ENCODE results near the gene RPP40.
"Not testable (repeated sequence)": the region's sequence is repeated elsewhere in the genome, so short reads cannot be mapped to it uniquely, and the experiment has no call there.

The RPP40 gene

GRCh38 chr6:5034736-5035135, 30.9 kb upstream of the RPP40 start:
- no peak overlapping the region for H3K9ac ChIP-seq (ENCODE audit: low read length in 5 of 5)
- peaks cover 0 to 11% (median 8%) of the 10 kb centered on the region in 5 donors for H3K4me1 ChIP-seq (ENCODE audit: control insufficient read depth in 5 of 5, insufficient read depth in 5 of 5, low read length in 5 of 5)
- no peaks in the 10 kb centered on the region for H3K36me3 ChIP-seq (ENCODE audit: control insufficient read depth in 5 of 5, insufficient read depth in 5 of 5, low read length in 5 of 5)
- no peak overlapping the region for H3K4me3 ChIP-seq (ENCODE audit: low read depth in 1 of 5, low read length in 5 of 5)
- H3K27me3 ChIP-seq (ENCODE audit: control insufficient read depth in 5 of 5, insufficient read depth in 4 of 5, low read length in 5 of 5) = no peaks in the 10 kb centered on the region
- H3K27ac ChIP-seq (ENCODE audit: low read depth, low read length) = no peak overlapping the region
- H3K9me3 ChIP-seq (ENCODE audit: control insufficient read depth in 5 of 5, low read length in 5 of 5) = no peaks in the 10 kb centered on the region

- no peak overlapping the region for H3K4me3 ChIP-seq (ENCODE audit: low read depth in 1 of 5, low read length in 5 of 5)
- no peaks in the 10 kb centered on the region for H3K36me3 ChIP-seq (ENCODE audit: control insufficient read depth in 5 of 5, insufficient read depth in 5 of 5, low read length in 5 of 5)
- no peaks in the 10 kb centered on the region for H3K9me3 ChIP-seq (ENCODE audit: control insufficient read depth in 5 of 5, low read length in 5 of 5)
- peaks cover 0 to 11% (median 8%) of the 10 kb centered on the region in 5 donors for H3K4me1 ChIP-seq (ENCODE audit: control insufficient read depth in 5 of 5, insufficient read depth in 5 of 5, low read length in 5 of 5)
- H3K27ac ChIP-seq (ENCODE audit: low read depth, low read length) = no peak overlapping the region
- H3K27me3 ChIP-seq (ENCODE audit: control insufficient read depth in 5 of 5, insufficient read depth in 4 of 5, low read length in 5 of 5) = no peaks in the 10 kb centered on the region
- no peak overlapping the region for H3K9ac ChIP-seq (ENCODE audit: low read length in 5 of 5)
Measured at GRCh38 chr6:5034328-5034727, 30.5 kb upstream of the RPP40 start.

GRCh38 chr6:5033214-5033904, 29.5 kb upstream of the RPP40 start:
- peaks cover 0 to 11% (median 8%) of the 10 kb centered on the region in 5 donors for H3K4me1 ChIP-seq (ENCODE audit: control insufficient read depth in 5 of 5, insufficient read depth in 5 of 5, low read length in 5 of 5)
- H3K4me3 ChIP-seq (ENCODE audit: low read depth in 1 of 5, low read length in 5 of 5); H3K36me3 ChIP-seq (ENCODE audit: control insufficient read depth in 5 of 5, insufficient read depth in 5 of 5, low read length in 5 of 5); H3K9me3 ChIP-seq (ENCODE audit: control insufficient read depth in 5 of 5, low read length in 5 of 5); H3K9ac ChIP-seq (ENCODE audit: low read length in 5 of 5); H3K27ac ChIP-seq (ENCODE audit: low read depth, low read length); H3K27me3 ChIP-seq (ENCODE audit: control insufficient read depth in 5 of 5, insufficient read depth in 4 of 5, low read length in 5 of 5): not testable (repeated sequence)

GRCh38 chr6:5032706-5033105, 28.9 kb upstream of the RPP40 start:
- not testable (repeated sequence) for H3K27me3 ChIP-seq (ENCODE audit: control insufficient read depth in 5 of 5, insufficient read depth in 4 of 5, low read length in 5 of 5); H3K9me3 ChIP-seq (ENCODE audit: control insufficient read depth in 5 of 5, low read length in 5 of 5); H3K36me3 ChIP-seq (ENCODE audit: control insufficient read depth in 5 of 5, insufficient read depth in 5 of 5, low read length in 5 of 5); H3K27ac ChIP-seq (ENCODE audit: low read depth, low read length); H3K9ac ChIP-seq (ENCODE audit: low read length in 5 of 5)
- Histone ChIP-seq H3K4me3 (ENCODE audit: low read depth in 1 of 5, low read length in 5 of 5) (peak overlapping the region in 2 of 5 donors; percentile 7 to 16), H3K4me1 (ENCODE audit: control insufficient read depth in 5 of 5, insufficient read depth in 5 of 5, low read length in 5 of 5) (peaks cover 0 to 11% (median 8%) of the 10 kb centered on the region in 5 donors)

- no peak overlapping the region for H3K4me3 ChIP-seq (ENCODE audit: low read depth in 1 of 5, low read length in 5 of 5)
- H3K36me3 ChIP-seq (ENCODE audit: control insufficient read depth in 5 of 5, insufficient read depth in 5 of 5, low read length in 5 of 5) = no peaks in the 10 kb centered on the region
- H3K9me3 ChIP-seq (ENCODE audit: control insufficient read depth in 5 of 5, low read length in 5 of 5) = no peaks in the 10 kb centered on the region
- H3K4me1 ChIP-seq (ENCODE audit: control insufficient read depth in 5 of 5, insufficient read depth in 5 of 5, low read length in 5 of 5) = peaks cover 0 to 16% (median 11%) of the 10 kb centered on the region in 5 donors
- H3K9ac ChIP-seq (ENCODE audit: low read length in 5 of 5) = no peak overlapping the region
- H3K27ac ChIP-seq (ENCODE audit: low read depth, low read length) = no peak overlapping the region
- H3K27me3 ChIP-seq (ENCODE audit: control insufficient read depth in 5 of 5, insufficient read depth in 4 of 5, low read length in 5 of 5) = no peaks in the 10 kb centered on the region
Measured at GRCh38 chr6:5031150-5031549, 27.3 kb upstream of the RPP40 start.

- Histone ChIP-seq H3K4me1 (ENCODE audit: control insufficient read depth in 5 of 5, insufficient read depth in 5 of 5, low read length in 5 of 5) (peaks cover 0 to 20% (median 16%) of the 10 kb centered on the region in 5 donors), H3K27ac (ENCODE audit: low read depth, low read length) (no peak overlapping the region), H3K27me3 (ENCODE audit: control insufficient read depth in 5 of 5, insufficient read depth in 4 of 5, low read length in 5 of 5) (no peaks in the 10 kb centered on the region), H3K4me3 (ENCODE audit: low read depth in 1 of 5, low read length in 5 of 5) (peak overlapping the region in 1 of 5 donors; percentile 6), H3K9me3 (ENCODE audit: control insufficient read depth in 5 of 5, low read length in 5 of 5) (no peaks in the 10 kb centered on the region), H3K36me3 (ENCODE audit: control insufficient read depth in 5 of 5, insufficient read depth in 5 of 5, low read length in 5 of 5) (no peaks in the 10 kb centered on the region), H3K9ac (ENCODE audit: low read length in 5 of 5) (no peak overlapping the region)
Measured at GRCh38 chr6:5030596-5031136, 26.8 kb upstream of the RPP40 start.

- H3K36me3 ChIP-seq (ENCODE audit: control insufficient read depth in 5 of 5, insufficient read depth in 5 of 5, low read length in 5 of 5) = no peaks in the 10 kb centered on the region
- no peak overlapping the region for H3K27ac ChIP-seq (ENCODE audit: low read depth, low read length)
- H3K9me3 ChIP-seq (ENCODE audit: control insufficient read depth in 5 of 5, low read length in 5 of 5) = no peaks in the 10 kb centered on the region
- H3K4me1 ChIP-seq (ENCODE audit: control insufficient read depth in 5 of 5, insufficient read depth in 5 of 5, low read length in 5 of 5) = peaks cover 0 to 23% (median 18%) of the 10 kb centered on the region in 5 donors
- H3K4me3 ChIP-seq (ENCODE audit: low read depth in 1 of 5, low read length in 5 of 5) = no peak overlapping the region
- H3K27me3 ChIP-seq (ENCODE audit: control insufficient read depth in 5 of 5, insufficient read depth in 4 of 5, low read length in 5 of 5) = no peaks in the 10 kb centered on the region
- H3K9ac ChIP-seq (ENCODE audit: low read length in 5 of 5) = no peak overlapping the region
Measured at GRCh38 chr6:5029609-5030008, 25.8 kb upstream of the RPP40 start.

- Histone ChIP-seq H3K4me1 (ENCODE audit: control insufficient read depth in 5 of 5, insufficient read depth in 5 of 5, low read length in 5 of 5) (peaks cover 0 to 23% (median 18%) of the 10 kb centered on the region in 5 donors), H3K36me3 (ENCODE audit: control insufficient read depth in 5 of 5, insufficient read depth in 5 of 5, low read length in 5 of 5) (peaks cover 0 to 1% (median 0%) of the 10 kb centered on the region in 5 donors), H3K27ac (ENCODE audit: low read depth, low read length) (no peak overlapping the region), H3K4me3 (ENCODE audit: low read depth in 1 of 5, low read length in 5 of 5) (no peak overlapping the region), H3K9me3 (ENCODE audit: control insufficient read depth in 5 of 5, low read length in 5 of 5) (no peaks in the 10 kb centered on the region), H3K27me3 (ENCODE audit: control insufficient read depth in 5 of 5, insufficient read depth in 4 of 5, low read length in 5 of 5) (no peaks in the 10 kb centered on the region), H3K9ac (ENCODE audit: low read length in 5 of 5) (no peak overlapping the region)
Measured at GRCh38 chr6:5028921-5029320, 25.1 kb upstream of the RPP40 start.

- no peak overlapping the region for H3K27ac ChIP-seq (ENCODE audit: low read depth, low read length)
- H3K9me3 ChIP-seq (ENCODE audit: control insufficient read depth in 5 of 5, low read length in 5 of 5) = no peaks in the 10 kb centered on the region
- H3K27me3 ChIP-seq (ENCODE audit: control insufficient read depth in 5 of 5, insufficient read depth in 4 of 5, low read length in 5 of 5) = no peaks in the 10 kb centered on the region
- peaks cover 0 to 2% (median 0%) of the 10 kb centered on the region in 5 donors for H3K36me3 ChIP-seq (ENCODE audit: control insufficient read depth in 5 of 5, insufficient read depth in 5 of 5, low read length in 5 of 5)
- no peak overlapping the region for H3K4me3 ChIP-seq (ENCODE audit: low read depth in 1 of 5, low read length in 5 of 5)
- no peak overlapping the region for H3K9ac ChIP-seq (ENCODE audit: low read length in 5 of 5)
- peaks cover 0 to 20% (median 18%) of the 10 kb centered on the region in 5 donors for H3K4me1 ChIP-seq (ENCODE audit: control insufficient read depth in 5 of 5, insufficient read depth in 5 of 5, low read length in 5 of 5)
Measured at GRCh38 chr6:5028301-5028700, 24.5 kb upstream of the RPP40 start.

- Histone ChIP-seq H3K27ac (ENCODE audit: low read depth, low read length) (peak overlapping the region; percentile 33), H3K27me3 (ENCODE audit: control insufficient read depth in 5 of 5, insufficient read depth in 4 of 5, low read length in 5 of 5) (no peaks in the 10 kb centered on the region), H3K36me3 (ENCODE audit: control insufficient read depth in 5 of 5, insufficient read depth in 5 of 5, low read length in 5 of 5) (peaks cover 0 to 2% (median 0%) of the 10 kb centered on the region in 5 donors), H3K9ac (ENCODE audit: low read length in 5 of 5) (peak overlapping the region; percentile 58 to 86 (median 79)), H3K4me3 (ENCODE audit: low read depth in 1 of 5, low read length in 5 of 5) (peak overlapping the region; percentile 73 to 92 (median 84)), H3K9me3 (ENCODE audit: control insufficient read depth in 5 of 5, low read length in 5 of 5) (no peaks in the 10 kb centered on the region), H3K4me1 (ENCODE audit: control insufficient read depth in 5 of 5, insufficient read depth in 5 of 5, low read length in 5 of 5) (peaks cover 0 to 20% (median 15%) of the 10 kb centered on the region in 5 donors)
Measured at GRCh38 chr6:5025911-5026819, 22.3 kb upstream of the RPP40 start.
